Dedifferentiated amniotic fluid mesenchymal stem cell (primary cell): ENCODE results near the gene TBC1D20.

ENCODE experiments used
- DNase-seq: peaks from one replicate; pipeline ENCODE4 v3.0.0-alpha.2; 2016; ENCODE audit errors: extremely low spot score

TBC1D20 gene

DNA sequence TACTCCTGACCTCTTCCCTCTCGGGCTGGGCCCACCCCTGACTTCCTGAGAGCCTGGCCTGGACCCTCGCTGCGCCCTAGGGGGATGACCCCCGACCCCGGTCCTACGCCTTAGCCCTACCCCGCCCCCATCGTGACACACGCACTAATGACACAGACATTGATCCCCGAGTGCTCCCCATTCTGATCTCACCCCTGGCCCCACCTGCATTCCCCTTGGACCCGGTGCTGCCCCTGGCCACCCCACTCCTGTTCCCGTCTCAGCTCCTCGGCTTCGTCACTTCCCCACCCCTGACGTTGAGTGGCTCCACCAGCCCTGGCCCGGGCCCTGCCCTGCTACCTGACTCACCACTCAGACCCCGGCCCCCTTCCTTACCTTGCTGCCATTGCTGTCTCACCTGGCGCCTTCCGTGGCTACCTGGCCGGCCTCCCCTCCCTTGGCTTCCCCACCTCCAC is 42.1 kb downstream of the TBC1D20 start:
- no peak for DNase-seq

GRCh38 chr20:419556-420165 is 42.7 kb downstream of the TBC1D20 start:
- no peak for DNase-seq

- no peak for DNase-seq
These were observed 43.4 kb downstream of the TBC1D20 start for GRCh38 chr20:418858-419365.

DNA sequence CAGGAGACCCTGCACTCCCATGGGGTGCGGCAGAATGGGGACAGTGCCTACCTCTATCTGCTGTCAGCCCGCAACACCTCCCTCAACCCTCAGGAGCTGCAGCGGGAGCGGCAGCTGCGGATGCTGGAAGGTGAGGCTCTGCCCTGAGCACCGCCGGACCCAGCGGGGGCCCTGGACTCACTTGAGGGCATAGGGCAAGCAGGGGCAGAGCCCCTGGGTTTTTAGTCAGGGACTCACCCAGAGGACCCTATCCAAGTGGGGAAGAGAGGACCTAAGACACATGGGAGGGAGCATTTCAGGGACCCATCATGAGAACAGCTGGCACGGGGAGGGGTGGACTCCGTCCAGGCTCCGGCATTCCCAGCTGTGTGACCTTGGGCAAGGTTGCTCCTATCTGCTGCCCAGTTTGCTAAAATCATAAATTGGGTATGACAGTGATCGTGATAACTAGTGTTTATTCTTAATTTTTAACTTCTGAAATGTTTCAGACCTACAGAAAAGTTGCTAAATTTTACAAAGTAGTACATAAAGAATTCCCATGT is 44.5 kb downstream of the TBC1D20 start:
- no peak for DNase-seq

DNA sequence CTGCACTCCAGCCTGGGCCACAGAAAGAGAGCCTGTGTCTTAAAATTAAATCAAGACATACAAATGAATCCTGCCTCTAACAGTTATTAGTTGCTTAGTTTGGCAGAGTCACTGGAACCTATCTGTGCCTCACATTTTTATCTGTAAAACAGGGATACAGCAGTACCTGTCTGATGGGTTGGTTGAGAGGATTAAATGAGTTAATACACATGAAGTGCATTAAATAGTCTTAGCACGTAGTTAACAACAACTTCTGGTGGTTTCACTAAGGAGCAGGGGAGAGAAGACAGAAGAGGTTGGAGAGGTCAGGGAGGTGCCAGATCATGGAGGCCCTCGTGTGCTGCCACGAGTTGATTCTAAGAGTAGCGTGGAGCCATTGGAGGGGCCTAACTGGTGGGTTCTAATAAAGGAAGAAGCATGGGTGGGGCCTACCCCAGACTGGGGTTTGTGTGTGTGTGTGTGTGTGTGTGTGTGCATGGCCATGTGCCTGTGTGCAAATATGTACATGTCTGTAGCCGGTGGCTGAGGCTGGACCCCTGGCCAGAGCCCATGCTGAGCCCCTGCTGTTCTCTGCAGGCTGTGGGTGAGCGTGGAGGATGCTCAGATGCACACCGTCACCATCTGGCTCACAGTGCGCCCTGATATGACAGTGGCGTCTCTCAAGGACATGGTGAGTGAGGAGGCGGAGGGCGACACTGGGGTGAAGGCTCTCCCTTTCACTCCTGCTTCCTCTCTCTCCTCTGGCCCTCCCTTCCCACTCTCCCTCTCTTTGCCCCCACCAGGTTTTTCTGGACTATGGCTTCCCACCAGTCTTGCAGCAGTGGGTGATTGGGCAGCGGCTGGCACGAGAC is 45.2 kb downstream of the TBC1D20 start:
- DNase-seq = no peak

- no peak for DNase-seq
These were observed 46.5 kb downstream of the TBC1D20 start for GRCh38 chr20:415820-416322.

DNA sequence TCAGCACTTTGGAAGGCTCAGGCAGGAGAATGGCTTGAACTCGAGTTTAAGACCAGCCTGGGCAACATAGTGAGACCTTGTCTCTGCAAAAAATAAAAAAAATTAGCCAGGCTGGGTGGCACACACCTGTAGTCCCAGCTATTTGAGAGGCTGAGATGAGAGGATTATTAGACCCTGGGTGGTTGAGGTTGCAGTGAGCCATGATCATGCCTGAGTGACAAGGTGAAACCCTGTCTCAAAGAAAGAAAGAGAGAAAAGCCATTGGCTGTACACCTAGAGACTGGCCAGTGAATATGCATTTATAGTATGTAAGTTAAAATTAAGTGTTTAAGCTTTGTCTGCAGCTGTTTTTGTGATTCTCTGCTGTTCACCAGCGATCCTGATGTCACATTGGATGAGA is 48.2 kb downstream of the TBC1D20 start:
- no peak for DNase-seq

DNA sequence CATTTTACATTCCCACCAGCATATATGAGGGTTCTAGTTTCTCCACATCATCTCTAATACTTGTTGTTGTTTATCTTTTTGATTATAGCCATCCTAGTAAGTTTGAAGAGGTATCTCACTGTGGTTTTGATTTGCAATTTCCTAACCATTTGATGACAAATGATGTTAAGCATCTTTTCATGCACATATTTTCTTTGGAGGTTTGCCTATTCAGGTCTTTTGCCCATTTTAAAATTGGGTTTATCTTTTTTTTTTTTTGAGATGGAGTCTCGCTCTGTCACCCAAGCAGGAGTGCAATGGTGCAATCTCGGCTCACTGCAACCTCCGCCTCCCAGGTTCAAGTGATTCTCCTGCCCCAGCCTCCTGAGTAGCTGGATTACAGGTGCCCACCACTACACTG is 50.3 kb downstream of the TBC1D20 start:
- no peak for DNase-seq

DNA sequence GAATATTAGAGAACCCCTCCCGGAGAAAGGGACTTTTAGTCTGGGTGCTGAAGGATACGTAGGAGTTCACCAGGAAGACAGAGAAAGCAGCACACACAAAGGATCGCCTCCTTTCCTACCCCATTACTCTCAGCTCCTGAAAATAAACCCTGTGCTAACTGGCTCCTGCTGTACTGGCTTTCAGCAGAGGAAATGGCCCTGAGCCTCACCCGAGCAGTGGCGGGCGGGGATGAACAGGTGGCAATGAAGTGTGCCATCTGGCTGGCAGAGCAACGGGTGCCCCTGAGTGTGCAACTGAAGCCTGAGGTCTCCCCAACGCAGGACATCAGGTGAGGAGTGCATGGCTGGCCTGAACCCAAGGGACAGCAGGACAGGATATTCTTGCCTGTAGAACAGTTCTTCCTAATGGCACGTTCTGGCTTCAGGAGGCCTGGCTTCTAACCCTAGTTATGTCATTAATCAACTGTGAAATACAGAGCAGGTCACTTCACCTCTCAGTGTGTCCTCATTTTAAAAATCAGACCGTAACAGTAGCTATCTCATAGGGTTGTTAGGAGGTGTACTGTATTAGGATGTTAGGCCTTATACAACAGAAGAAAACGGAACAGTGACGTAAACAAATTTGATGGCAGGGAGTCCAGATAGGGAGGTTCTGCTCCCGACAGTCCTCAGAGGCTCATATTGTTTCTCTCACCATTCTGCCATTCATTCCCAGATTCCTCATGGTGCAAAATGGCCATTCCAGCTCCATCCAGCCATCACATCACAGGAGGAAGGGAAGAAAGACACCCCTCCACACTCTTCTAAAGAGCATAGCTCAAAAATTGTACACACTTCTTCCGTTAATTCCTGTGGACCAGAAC is 52.4 kb downstream of the TBC1D20 start:
- DNase-seq = no peak

DNA sequence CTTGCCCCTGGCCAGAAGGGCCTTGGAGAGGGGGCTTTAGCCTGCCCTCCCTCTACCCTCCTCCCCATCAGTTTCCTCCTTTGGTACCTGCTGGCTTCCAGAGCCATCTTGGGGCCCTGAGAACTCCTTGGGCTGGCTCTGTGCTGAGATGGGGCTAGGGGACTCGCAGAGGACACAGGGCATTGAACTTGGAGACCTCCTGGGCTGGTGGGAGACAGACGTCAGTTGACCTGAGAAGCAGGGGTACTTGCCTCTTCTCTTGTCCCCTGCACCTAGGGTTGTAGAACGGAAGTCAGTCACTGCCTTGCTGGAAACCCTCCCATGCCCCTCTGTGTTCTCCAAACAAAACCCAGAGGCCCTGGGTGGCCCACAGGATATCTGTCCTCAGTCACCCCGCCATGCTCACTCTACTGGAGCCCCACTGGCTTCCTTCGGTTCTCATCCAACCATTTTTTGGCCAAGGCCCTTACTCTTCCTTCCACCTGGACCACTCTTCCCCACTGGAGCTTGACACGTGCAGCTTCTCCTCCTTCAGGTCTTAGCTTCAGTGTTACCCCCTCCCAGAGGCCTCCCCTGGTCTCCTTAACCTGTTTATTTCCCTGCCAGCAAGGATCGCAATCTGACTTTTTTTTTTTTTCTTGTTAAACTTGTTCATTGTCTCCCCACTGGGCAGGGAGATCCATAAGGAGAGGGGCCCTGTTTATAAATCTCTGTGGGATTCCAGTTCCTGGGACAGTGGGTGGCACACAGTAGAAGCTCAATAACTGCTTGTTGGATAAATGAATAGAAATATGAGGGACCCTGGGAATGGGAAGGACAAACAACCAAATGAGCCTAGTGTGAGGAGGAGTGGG is 53.3 kb downstream of the TBC1D20 start:
- DNase-seq = no peak

GRCh38 chr20:407953-408842 is 54.1 kb downstream of the TBC1D20 start, which contains the start of gene RBCK1:
RBCK1 (plus strand) TSS chr20:408299; CDS start chr20:408758, 459 bp downstream.
- peak; percentile 76 for DNase-seq

DNA sequence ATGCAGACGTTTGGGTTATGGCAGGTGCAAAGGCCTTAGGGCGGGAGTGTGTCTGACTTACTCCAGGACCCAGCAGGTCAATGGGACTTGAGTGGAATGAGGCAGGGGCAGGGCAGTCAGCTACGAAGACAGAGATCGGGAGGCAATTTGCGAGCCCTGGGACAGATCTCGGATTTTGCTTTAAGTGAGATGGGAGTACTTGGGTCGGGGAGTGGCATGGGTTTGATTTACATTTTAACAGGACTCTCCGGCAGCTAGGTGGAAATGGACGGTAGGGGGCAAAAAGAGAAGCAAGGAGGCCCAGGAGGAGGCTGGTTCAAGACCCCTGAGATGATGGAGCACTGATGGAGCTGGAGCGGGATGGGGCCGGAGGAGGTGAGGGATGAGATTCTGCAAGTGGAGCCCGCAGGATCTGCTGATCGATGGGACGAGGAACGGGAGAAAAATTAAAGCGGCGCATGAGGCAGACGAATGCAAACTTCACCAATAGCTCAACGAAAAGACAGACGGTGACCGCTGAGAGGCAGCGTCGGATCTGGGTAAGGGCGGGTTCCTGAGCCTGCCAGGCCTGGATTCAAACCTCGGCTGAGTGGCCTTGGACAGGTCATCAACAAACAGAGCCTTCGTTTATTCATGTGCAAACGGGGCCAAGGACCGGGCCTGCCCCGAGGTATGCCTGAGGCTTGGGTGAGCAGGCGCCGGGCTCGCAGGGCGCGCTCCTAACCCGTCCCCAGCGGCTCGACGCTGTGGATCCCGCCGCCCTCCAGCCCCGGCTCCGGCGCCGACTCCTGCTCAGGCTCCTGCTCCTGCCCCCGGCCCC is 55.0 kb downstream of the TBC1D20 start:
- DNase-seq = peak; percentile 49

- DNase-seq = no peak
These were observed 55.9 kb downstream of the TBC1D20 start for GRCh38 chr20:406200-407132.

- no peak for DNase-seq
These were observed 58.2 kb downstream of the TBC1D20 start for GRCh38 chr20:404088-404487.

DNA sequence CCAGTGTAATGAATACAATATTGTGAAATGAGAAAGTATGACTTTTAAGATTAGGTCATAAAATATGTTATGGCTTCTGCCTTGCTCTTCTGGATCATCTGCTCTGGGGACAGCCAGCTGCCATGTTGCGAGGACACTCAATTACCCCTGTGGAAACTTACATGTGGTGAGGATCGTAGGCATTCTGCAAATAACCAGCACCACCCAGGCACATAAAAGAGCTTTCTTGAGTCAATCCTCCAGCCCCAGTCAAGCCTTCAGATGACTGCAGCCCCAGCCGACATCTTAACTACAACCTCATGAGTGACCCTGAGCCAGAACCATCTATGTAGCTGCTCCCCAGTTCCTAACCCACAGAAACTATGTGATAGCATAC is 58.8 kb downstream of the TBC1D20 start:
- no peak for DNase-seq

DNA sequence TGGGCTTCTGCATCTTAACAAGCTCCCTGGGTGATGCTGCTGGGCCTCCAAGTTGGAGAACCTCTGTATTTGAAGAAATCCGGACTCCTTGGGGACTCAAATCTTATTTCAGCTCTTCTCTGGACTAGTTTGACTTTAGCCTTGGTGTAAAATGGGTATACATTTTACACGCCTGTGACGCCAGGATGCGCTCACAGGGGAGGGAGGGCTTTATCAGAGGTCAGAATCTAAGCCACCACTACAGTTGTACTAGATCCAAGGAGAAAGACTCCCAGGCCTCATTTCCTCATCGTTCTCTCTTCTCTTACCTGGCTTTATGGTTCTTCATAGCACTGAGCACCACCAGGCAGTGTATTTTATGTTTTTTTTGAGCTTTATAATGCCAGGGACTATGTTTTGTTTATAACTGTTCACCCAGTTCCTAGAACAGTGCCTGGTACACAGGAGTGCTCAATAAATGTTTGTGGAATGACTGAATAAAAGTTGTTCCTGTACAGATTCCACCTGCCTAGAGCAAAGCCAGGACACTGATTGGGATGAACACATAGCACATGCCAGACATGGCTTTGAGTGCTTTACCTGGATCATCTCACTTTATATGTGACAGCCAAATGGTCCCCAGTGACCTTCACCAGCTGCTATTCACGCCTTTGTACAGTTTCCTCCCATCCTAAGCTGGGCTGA is 59.3 kb downstream of the TBC1D20 start:
- DNase-seq = no peak

DNA sequence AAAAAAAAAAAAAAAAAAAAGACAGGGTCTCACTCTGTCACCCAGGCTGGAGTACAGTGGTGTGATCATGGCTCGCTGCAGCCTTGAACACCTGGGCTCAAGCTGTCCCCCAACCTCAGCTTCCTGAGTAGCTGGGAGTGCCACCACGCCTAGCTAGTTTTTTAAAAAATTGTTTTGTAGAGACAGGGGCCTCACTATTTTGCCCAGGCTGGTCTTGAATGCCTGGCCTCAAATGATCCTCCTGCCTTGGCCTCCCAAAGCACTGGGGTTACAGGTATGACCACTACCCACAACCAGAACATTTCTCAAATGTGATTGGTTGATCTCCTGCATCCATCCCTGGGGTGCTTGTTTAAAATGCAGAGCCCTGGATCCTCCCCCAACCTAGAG is 59.8 kb downstream of the TBC1D20 start:
- DNase-seq = no peak
